Measurements from ENCODE around the gene C21orf58.
"Not testable (repeated sequence)": the region's sequence is repeated elsewhere in the genome, so short reads cannot be mapped to it uniquely, and the experiment has no call there.

The C21orf58 gene

DNA sequence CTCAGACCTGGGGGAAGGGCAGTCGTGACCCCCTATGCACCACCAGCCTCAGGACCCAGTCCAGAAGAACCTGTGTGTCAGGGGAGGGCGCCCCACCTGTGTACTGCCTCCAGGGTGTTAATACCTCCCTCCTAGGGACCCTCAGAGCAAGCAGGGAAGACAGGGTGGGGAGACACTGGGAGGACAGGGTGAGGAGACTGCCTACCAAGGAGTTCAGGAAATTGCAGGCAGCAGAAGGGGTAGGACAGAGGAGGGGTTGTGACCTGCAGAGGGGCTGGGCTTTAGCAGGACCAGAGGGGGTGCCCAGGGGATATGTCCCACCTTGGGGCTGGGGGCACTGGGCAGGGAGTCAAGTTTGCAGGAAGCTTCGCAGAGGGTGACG, 5.2 kb downstream of the C21orf58 start:
- no peak for DNase-seq (ENCODE audit: low read depth)
- H3K4me3 ChIP-seq (ENCODE audit: low read length), result no peak overlapping the region
- TF ChIP-seq CTCF (conservative IDR thresholded peaks at IDR 0.05; ENCODE audit: low read length), result no peak

DNA sequence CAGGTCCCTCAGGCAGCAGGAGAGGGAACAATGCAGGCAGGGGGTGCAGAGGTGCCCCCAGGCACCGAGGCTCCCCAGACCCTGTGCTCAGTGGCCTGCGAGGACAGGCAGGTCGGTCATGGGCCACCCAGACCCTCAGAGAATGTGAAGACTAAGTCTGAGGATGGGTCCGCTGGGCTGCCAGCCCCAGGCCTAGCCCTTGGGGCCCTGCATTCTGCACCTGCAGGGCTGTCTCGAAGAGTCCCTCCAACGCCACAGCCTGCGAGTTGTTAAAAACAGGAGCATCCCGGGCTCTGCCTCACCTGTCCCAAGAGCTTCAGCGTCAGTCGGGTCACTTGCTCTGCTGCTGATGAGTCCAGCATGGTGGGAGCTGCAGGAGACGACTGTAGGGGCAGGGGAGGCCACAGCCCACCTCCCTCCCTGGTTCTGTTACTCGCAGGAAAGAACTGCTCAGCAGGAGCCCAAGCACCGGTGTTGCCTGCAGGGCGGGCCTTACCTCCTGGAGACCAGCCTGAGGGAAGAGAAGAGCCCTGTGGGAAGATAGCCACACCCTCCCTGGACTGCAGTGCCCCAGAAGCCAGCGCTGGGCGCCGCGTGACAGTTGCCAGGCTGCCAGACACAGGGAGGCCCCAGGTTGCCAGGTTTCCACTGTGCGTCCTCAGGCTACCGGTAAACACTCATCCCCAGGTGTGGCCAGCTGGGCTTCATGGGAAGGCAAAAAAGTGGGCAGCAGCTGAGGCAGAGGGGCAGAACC, 5.8 kb downstream of the C21orf58 start:
- no peak for TF ChIP-seq CTCF (conservative IDR thresholded peaks at IDR 0.05; ENCODE audit: low read length)
- DNase-seq (ENCODE audit: low read depth), result no peak
- H3K4me3 ChIP-seq (ENCODE audit: low read length), result no peak overlapping the region

- DNase-seq (ENCODE audit: low read depth), result no peak
- no peak overlapping the region for H3K4me3 ChIP-seq (ENCODE audit: low read length)
- TF ChIP-seq CTCF (conservative IDR thresholded peaks at IDR 0.05; ENCODE audit: low read length), result no peak
These were observed 6.9 kb downstream of the C21orf58 start for GRCh38 chr21:46316708-46317324.

GRCh38 chr21:46314441-46315020, 9.1 kb downstream of the C21orf58 start:
- no peak for DNase-seq (ENCODE audit: low read depth)
- TF ChIP-seq CTCF (conservative IDR thresholded peaks at IDR 0.05; ENCODE audit: low read length), result no peak
- no peak overlapping the region for H3K4me3 ChIP-seq (ENCODE audit: low read length)

DNA sequence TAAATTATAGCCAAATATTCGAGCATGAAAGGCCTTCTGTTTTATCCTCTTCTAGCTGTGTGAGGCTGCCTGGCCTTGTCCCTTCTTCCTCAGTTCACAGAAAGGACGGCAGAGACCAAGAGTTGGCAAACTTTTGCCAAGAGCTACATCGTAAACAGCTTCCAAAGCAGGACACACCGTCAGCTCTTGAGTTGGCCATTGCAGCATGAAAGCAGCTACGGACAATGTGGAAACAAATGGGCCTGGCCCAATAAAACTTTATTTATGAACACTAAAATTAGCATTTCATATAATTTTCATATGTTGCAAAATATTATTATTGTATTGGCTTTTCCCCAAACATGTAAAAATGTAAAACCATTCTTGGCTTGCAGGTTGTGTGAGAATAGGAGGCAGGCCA, 10.7 kb downstream of the C21orf58 start:
- DNase-seq (ENCODE audit: low read depth), result no peak
- no peak for TF ChIP-seq CTCF (conservative IDR thresholded peaks at IDR 0.05; ENCODE audit: low read length)
- no peak overlapping the region for H3K4me3 ChIP-seq (ENCODE audit: low read length)

DNA sequence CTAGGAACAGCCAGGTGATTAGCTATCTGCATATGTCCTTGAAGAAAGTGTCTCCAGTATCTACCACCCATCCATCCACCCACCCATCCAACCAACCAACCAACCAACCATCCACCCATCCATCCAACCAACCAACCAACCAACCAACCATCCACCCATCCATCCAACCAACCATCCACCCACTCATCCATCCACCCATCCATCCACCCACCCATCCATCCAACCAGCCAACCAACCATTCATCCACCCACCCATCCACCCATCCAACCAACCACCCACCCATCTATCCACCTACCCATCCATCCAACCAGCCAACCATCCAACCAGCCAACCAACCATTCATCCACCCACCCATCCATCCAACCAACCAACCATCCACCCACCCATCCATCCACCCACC, 12.1 kb downstream of the C21orf58 start:
- no peak overlapping the region for H3K4me3 ChIP-seq (ENCODE audit: low read length)
- DNase-seq (ENCODE audit: low read depth), result no peak
- TF ChIP-seq CTCF (conservative IDR thresholded peaks at IDR 0.05; ENCODE audit: low read length), result no peak

GRCh38 chr21:46310260-46310659, 13.4 kb downstream of the C21orf58 start:
- not testable (repeated sequence) for H3K4me3 ChIP-seq (ENCODE audit: low read length); DNase-seq (ENCODE audit: low read depth)
